GM19463 (cell line): ENCODE measurements around the gene SLC39A12.

Source experiments
- ATAC-seq: cut with Tn5 transposase; IDR thresholded peaks from one replicate; pipeline ENCODE4 v1.9.1; 2021; ENCODE audit warnings: mild to moderate bottlenecking, moderate library complexity; ENCODE audit not compliant: unreplicated experiment

Gene SLC39A12

DNA sequence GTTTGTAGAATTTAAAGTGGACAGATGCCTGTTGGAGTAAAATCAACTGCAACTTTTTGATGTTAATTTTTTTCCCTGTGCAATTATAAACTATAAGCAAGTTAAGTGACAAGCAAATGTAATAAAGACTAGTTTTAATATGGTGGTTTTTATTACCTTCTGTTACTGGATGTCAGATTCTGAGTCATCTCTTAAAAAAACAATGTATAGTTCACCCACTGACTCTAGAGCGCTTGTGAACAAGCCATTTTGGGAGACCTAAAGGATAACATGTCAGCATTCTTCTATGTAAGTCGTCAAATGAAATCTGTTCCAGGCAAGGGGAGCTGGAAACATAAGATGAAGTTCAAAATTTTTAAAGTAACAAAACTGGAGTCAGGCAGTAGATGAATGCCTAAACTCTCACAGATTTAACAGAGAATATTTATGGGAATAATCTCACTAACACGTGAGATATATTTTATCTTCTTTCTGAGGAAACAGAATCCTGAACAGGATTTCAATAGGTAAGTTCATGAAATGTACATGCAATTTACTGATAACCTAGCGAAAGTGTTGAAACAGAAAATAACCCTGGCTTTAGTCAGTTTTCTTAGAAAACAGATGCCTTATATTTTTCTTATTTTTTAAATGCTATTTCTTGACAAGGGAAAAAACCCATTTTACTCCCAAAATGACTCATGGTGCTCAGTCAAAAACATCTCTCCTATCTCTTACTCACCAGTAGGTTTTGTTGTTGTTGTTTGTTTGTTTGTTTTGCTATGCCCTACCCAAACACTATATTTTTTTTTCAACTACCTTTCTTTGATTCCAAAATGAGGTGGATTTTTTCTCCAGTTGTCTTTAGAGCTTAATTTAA, 91.7 kb downstream of the SLC39A12 start:
- ATAC-seq, result no peak

DNA sequence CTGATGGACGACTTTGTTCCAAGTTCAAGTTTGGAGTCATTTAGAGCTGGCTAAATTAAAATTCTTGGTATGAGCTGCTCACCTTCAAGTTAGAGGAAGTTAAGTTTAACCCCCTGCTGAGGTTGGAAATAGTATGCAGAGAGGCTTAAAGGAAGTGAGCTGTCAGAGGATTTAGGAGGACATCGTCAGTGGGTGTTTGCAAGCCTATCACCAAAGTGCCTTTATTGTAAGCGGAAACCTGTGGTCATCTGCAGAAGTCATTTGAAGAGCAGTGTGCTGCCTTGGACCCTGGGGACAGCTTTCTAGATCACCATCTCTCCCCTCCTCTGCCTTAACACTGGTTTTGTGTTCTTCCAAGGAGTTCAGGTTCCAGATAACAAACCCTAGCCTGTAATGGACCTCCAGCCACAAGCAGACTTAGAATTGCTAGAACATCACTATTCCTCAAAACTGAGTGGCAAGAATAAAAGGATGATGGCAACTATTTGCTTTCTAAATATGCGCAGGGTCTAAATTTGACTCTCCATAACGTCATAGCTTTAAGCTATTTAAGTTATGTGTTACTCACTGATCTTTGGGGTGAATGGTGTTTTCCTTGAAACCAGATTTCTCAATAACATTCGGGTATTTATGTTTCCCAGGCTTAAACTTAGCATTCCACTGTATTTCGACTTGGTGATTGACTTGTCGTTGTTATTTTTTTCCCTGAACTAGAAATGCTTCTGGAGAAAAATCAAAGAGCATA, 93.4 kb downstream of the SLC39A12 start:
- no peak for ATAC-seq

DNA sequence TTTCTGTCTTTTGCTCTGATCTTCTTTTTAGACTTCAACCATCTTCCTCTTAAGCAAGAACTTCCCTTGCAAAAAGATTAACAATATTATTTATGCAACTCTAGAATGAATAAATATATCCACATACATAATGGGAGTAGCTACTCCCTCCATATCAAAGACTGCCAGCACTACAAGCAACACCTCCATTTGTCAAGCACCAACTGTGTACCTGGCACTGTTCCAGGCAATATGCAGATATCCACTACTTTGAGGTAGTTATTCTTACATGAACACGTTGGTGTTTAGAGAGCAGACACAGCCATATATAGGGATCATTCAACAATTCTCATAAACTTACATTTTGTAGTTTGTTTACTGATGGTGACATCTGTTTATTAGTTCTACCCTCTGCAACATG, 104.9 kb downstream of the SLC39A12 start:
- ATAC-seq, result no peak

DNA sequence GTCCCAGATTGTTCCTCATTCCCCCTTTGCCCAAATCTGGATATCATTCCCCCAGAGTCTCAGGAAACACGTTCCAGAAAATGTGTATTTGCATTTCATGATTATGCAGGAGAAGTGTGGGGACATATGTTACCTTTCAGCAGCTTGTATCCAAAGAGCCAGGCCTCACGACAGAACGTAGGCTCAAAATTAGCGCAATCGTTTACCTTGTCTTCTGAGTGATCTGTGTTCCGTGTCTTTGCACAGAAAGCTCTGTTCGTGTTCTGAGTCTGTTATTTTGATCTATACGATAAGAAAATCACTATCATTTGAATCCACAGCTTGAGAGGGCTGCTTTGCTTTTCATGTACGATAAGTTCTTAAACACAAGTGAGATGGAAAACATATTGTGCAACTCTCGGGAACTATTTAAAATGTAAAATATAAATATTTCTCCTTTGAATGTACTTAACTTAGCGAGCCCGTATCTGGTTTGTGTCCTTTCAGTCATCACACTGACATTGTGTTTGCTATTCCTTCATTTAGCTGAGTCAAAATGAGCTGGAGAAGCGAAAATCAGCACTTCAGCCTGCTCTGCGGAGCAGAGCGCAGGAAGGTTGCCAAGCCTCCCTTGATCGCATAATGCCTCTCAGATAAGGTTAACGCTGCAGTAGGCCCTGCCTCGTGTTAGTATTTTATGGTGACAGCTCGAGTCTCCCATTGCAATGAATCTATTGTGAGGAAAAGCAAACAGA, 108.3 kb downstream of the SLC39A12 start:
- ATAC-seq, result no peak

DNA sequence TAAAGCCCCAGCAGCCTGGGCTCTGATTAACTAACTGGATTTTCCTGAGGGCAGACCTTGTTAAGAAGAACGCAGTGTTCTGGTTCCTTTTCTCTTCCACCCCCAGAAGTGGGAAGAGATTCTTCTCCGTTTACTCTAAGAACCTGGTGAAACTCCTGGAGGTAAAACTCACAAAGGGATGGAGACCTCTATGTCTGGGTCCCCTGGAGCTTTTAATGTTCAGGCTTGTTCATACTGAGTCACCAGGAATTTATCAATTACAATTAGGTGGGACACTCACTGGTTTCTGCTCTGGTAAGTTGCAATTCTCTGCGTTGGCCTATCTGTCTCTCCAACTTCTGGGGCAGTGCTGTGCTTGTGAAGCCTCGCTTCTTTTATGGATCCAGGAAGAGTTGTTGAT, 115.2 kb downstream of the SLC39A12 start:
- no peak for ATAC-seq

DNA sequence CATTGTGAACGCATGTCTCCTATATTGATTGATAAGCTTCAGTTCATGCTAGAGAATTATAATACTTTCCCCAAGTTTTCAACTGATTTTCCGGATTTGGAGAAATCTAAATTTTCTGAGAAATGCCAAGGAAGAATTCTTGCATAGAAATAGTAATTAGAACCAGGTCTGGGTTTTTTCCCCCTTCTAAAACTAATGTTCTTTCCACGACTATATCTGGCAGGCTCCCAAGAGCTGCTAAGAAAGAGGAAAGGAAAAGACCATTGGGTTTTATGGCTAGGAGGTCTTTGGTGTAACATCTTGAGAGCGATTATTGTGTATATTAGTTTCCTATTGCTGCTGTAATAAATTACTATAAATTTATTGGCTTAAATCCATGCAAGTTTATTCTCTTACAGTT, 116.7 kb downstream of the SLC39A12 start:
- no peak for ATAC-seq

DNA sequence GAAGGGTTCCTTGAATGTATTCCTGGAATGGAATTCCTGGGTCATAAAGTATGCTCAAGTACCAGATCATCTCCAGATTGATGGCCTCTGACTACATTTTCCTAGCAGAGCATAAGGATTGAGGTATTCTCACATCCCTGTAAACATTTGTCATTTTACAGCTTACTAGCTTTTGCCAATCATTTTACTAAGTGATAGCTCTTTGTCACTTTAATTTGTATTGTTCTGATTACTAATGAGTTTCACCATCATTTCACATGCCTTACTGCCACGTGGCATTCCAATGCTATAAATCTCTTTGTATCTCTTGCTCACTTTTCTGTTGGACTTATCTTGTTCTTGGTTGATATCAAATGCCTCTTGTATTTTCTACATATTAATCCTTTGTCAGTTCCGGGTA, 119.9 kb downstream of the SLC39A12 start:
- no peak for ATAC-seq

DNA sequence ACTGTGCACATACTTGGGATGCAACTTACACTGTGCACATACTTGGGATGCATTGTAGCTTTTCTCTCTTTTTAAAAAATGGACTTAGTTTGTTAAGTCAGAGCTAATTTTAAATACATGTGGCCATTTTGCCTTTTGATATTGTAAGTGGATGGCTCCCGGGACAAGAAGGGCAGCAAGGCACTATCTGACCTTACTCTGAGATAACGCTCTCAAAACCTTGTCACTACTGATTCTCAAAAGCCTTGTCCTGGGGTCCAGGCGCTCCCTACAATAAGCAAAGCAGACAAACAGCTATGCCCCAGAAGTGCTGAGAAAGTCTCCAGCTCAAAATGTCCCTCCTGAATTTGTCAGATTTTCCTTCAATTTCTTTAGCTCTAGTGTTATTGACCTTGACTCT, 121.6 kb downstream of the SLC39A12 start:
- no peak for ATAC-seq

DNA sequence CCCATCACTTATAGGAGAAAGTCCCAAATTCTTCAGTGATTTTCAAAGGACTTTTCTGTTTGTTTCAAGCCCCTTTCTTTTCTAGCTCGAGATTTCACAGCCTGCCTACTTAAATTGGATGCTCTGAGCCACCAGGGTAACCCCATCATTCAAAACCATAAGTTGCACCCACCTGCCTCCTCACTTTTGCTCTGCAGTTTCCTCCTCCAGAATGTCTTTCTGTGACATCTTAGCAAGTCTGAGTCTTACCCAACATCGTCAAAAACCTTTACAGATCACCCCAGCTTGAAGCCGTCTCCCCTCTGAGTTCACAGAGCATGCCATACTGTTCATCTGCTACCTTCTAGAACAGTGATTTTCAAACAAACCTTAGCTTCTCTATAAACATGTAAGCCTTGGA, 124.2 kb downstream of the SLC39A12 start:
- no peak for ATAC-seq

DNA sequence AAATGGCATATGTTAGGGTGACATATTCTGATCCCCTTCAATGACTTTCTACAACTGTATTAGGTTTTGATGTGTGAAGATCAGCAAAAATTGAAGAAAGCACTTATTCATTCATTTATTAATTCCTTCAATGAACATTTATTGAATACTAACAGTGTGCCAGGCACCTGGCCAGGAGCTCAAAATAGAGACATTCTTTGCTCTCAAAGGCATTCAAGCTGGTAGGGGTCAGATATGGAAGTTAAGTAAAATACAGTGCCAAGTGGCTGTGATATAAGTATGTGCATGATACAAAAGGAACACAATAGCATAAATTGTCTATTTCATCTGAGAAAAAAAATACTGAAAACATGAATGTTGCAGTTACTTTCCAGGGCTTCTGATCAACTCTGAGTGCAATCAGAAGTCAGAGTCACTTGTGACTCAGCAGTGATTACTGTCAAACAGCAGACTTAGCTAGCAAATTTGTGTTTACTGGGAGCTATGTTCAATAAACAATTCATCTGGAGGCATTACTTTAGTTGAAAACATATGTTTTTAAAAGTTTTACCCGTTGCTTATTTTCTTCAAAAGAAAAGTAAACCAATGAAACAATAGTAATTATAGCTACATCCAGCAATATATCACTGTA, 128.1 kb downstream of the SLC39A12 start:
- no peak for ATAC-seq

DNA sequence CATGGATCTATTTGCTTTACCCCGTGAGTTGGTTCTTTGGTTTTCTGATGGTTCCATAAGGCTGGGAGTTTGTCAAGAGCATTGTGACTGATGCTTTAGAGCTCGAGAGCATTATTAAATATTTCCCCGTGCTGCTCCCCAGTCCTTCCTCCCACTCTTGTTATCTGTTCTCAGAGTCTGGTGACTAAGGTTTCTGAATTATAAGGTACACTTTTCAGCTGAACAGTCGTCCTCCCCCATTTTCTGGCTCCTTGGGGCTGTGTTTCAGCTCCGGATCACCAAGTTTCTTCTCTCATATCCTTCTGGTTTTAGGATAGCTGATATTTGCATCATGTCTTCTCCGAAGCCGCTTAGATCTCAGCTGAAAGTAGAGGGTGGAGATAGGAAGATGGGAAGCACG, 130.7 kb downstream of the SLC39A12 start:
- ATAC-seq, result no peak

DNA sequence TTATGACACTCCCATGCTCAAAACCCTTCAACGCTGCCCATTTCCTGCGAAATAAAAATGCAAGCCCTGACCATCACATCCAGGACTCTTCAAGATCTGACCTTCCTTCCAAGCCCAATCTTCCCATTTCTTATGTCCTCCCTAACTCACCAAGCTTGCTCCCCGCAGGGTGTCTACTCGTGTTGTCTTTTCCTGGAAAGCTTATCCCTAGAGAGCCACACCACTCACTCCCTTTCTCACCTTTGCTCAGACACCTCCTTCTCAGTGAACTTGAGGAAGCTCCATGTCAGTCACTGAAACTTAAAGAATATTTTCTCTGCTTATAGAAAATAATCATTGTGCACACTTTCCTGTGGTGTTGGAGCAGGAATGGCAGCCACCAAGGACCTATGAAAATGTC, 134.1 kb downstream of the SLC39A12 start:
- ATAC-seq, result no peak

DNA sequence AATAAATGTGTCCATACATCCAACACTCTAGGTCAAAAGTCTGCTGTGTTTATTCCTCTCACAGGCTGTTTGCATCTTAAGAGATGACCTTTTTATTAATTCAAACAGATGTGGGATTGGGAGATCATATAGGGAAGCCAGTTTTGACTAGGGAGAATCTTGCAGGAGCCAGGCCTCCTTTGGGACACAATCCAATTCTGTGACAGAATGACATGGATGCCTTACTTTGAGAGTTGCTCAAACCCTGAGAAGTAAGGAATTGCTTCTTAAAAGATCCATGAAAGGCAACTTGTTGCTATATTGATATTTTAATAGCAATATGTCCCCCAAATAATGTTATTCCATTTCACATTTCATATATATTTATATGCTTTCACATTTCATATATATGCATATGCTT, 135.0 kb downstream of the SLC39A12 start:
- no peak for ATAC-seq

DNA sequence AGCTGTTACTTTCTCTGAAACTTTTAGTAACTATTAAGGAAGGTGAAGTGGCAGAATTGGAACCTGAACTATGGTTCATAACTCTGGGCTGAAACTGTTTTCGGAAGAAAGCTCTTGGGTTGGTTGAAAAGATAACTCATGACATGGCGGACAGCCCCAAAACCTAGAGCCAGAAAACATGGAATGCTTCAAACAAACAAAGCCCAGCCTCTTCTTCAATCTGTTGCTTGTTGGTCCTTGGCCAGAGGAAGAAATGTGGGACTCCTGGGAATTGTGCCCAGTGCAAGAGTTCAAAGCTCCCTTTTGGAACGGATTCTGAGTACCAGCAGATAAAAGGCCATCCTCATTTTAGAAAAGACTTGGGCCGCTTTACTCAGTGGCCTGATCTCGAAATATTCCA, 135.6 kb downstream of the SLC39A12 start:
- no peak for ATAC-seq
